HEK293 (cell line): ENCODE data around the gene SH3BP1.

Source experiments
- FEZF1 ChIP-seq: fragments of 450-650 bp; formaldehyde crosslinking; IDR thresholded peaks from 2 replicates; pipeline ENCODE4 v1.5.1; 2016; ENCODE audit warnings: missing biosample characterization, missing genetic modification characterization
- SETDB1 ChIP-seq: IDR thresholded peaks from one replicate; pipeline ENCODE4 v1.6.1; 2017; ENCODE audit warnings: mild to moderate bottlenecking, low read length, moderate library complexity, mixed read lengths; ENCODE audit not compliant: insufficient read length
- ZNF248 ChIP-seq: fragments of 450-650 bp; formaldehyde crosslinking; IDR thresholded peaks from 2 replicates; pipeline ENCODE4 v1.5.1; 2017; ENCODE audit warnings: missing biosample characterization, missing genetic modification characterization
- ZNF423 ChIP-seq: fragments of 450-650 bp; formaldehyde crosslinking; IDR thresholded peaks from 2 replicates; pipeline ENCODE4 v1.5.1; 2016; ENCODE audit warnings: missing biosample characterization, missing genetic modification characterization
- ZNF449 ChIP-seq: fragments of 450-650 bp; formaldehyde crosslinking; IDR thresholded peaks from 2 replicates; pipeline ENCODE4 v1.5.1; 2017; ENCODE audit warnings: missing biosample characterization, mild to moderate bottlenecking, missing genetic modification characterization, moderate library complexity
- ZNF629 ChIP-seq: fragments of 450-650 bp; formaldehyde crosslinking; IDR thresholded peaks from 2 replicates; pipeline ENCODE4 v1.5.1; 2017; ENCODE audit warnings: missing biosample characterization, missing genetic modification characterization
- ZNF639 ChIP-seq: fragments of 450-650 bp; formaldehyde crosslinking; IDR thresholded peaks from 2 replicates; pipeline ENCODE4 v1.5.1; 2016; ENCODE audit warnings: missing biosample characterization, missing genetic modification characterization
- TF ChIP-seq, protein P1 (sequence below): fragments of 450-650 bp; formaldehyde crosslinking; IDR thresholded peaks from 2 replicates; pipeline ENCODE4 v1.5.1; 2016; ENCODE audit warnings: missing biosample characterization, missing genetic modification characterization

DNA sequence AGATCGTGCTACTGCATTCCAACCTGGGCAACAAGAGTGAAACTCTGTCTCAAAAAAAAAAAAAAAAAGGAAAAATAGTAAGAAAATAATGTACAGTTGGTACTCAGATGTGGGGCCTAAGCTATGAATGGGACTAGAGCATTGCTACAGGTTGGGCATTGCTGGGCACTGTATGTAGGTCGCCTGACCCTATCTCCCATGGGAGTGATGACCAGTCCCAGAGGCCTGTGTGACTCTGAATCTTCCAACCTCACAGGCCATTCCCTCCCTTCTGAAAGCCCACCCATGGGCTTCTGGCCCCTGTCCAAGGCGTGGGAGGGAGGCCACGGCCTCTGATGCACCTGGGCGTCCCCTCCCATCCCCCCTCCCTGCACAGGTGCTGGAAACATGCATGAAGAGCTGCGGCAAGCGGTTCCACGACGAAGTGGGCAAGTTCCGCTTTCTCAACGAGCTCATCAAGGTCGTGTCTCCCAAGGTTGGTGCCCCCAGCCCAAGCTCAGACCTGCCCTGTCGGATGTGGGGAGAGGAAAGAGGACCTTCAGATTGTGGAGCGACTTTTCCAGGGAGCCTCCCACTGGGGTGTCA is 21.3 kb upstream of the SH3BP1 start:
- TF ChIP-seq, protein P1, sequence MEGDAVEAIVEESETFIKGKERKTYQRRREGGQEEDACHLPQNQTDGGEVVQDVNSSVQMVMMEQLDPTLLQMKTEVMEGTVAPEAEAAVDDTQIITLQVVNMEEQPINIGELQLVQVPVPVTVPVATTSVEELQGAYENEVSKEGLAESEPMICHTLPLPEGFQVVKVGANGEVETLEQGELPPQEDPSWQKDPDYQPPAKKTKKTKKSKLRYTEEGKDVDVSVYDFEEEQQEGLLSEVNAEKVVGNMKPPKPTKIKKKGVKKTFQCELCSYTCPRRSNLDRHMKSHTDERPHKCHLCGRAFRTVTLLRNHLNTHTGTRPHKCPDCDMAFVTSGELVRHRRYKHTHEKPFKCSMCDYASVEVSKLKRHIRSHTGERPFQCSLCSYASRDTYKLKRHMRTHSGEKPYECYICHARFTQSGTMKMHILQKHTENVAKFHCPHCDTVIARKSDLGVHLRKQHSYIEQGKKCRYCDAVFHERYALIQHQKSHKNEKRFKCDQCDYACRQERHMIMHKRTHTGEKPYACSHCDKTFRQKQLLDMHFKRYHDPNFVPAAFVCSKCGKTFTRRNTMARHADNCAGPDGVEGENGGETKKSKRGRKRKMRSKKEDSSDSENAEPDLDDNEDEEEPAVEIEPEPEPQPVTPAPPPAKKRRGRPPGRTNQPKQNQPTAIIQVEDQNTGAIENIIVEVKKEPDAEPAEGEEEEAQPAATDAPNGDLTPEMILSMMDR (tag by site-specific recombination): no peak
- TF ChIP-seq SETDB1 (no peak), ZNF449 (tag by site-specific recombination) (no peak), ZNF629 (no peak), ZNF639 (tag by site-specific recombination) (no peak), ZNF248 (tag by site-specific recombination) (no peak), ZNF423 (no peak), FEZF1 (tag by site-specific recombination) (no peak)
